Measurements from ENCODE around the gene SPRR5. TPM values are rescaled to one million over a fixed set of nuclear protein-coding genes. Genes with fewer than 3 reads are reported as not detected.

The SPRR5 gene
- total and polyA plus RNA-seq, 2 experiments from 2014 or later: not detected

DNA sequence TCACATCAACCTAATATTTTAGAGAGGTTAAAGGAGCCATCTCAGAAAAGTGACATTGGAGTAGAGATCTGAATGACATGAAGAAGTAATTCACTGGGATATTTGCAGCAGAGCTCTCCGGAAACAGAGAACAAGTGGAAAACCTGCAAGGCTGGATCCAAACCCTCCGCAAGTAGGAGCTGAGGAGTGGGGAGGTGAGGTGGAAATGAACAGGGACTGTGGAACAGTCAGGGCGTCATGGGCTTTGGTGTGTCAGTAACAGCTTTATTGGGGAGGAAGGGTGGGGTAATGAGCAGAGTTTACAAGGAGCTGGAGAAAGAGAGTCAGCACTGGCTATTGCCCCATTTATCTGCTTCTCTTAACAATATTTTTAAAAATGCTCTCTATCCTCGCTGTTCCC is 48.0 kb upstream of the SPRR5 start (continued):
- TF ChIP-seq ZNF462 (CRISPR knock-in tag; IDR thresholded peaks at IDR 0.05) (no peak), JUNB (IDR thresholded peaks at IDR 0.05; ENCODE audit: unreplicated experiment) (no peak), POLR2AphosphoS5 (IDR thresholded peaks at IDR 0.05; ENCODE audit: low read depth) (no peak), ZNF331 (CRISPR knock-in tag; IDR thresholded peaks at IDR 0.05; ENCODE audit: low read depth) (no peak)

DNA sequence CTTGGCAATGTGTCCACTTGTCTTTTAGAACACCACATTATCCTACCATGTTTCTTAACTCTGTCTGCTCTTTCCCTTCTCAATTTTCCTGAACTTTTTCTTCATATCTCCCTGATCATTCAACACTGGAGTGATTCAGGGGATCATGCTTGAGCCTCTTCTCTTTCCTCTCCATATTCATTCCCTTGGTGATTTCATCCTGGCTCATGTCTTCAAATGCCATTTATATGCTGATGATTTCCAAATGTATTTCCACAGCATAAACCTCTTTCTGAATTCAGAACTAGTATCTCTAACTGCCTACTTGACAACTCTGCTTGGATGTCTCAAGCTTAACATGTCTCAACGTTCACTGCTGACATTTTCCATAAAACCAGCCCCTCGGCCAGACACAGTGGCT is 47.1 kb upstream of the SPRR5 start:
- 0 out of 2 replicates have a peak, but pooled peaks cover 5% of the 10 kb centered on the region for H3K9me2 ChIP-seq (ENCODE audit: insufficient read depth)
- H3K4me3 ChIP-seq: no peak overlapping the region
- Mint-ChIP-seq H3K36me3 (ENCODE audit: low read depth) (no peaks in the 10 kb centered on the region), H3K9me3 (no peaks in the 10 kb centered on the region), H3K27me3 (ENCODE audit: insufficient read depth, low read depth, poor library complexity) (no peaks in the 10 kb centered on the region), H3K27ac (no peak overlapping the region), H3K4me1 (peaks cover 3% of the 10 kb centered on the region; the same call in 1 of the 3 replicates), H3K4me3 (no peak overlapping the region)
- H3K4me2 ChIP-seq: no peak overlapping the region
- no peaks in the 10 kb centered on the region for H3K27me3 ChIP-seq (ENCODE audit: insufficient read depth)
- H3K27ac ChIP-seq (ENCODE audit: low read depth): no peak overlapping the region
- H3K36me3 ChIP-seq (ENCODE audit: insufficient read depth): no peaks in the 10 kb centered on the region
- no peaks in the 10 kb centered on the region for H3F3A ChIP-seq (replicated peaks; ENCODE audit: low read depth)
- no peaks in the 10 kb centered on the region for H3K4me1 ChIP-seq (ENCODE audit: insufficient read depth)
- DNase-seq (ENCODE audit: low spot score) (no peak), ATAC-seq (no peak)
- TF ChIP-seq CREB1 (CRISPR knock-in tag; IDR thresholded peaks at IDR 0.05; ENCODE audit: low read depth): no peak
- TF ChIP-seq ETS1 (IDR thresholded peaks at IDR 0.05): no peak
- TF ChIP-seq STAT1 (IDR thresholded peaks at IDR 0.05; ENCODE audit: unreplicated experiment): no peak
- TF ChIP-seq ZNF331 (CRISPR knock-in tag; IDR thresholded peaks at IDR 0.05; ENCODE audit: low read depth): no peak
- TF ChIP-seq JUNB (IDR thresholded peaks at IDR 0.05; ENCODE audit: unreplicated experiment): no peak
- TF ChIP-seq ZNF462 (CRISPR knock-in tag; IDR thresholded peaks at IDR 0.05): no peak
- no peak for TF ChIP-seq EZH2phosphoT487 (IDR thresholded peaks at IDR 0.05; ENCODE audit: unreplicated experiment)
- no peak for TF ChIP-seq ZNF114 (CRISPR knock-in tag; IDR thresholded peaks at IDR 0.05)
- no peak overlapping the region for H2AFZ ChIP-seq
- H3K79me2 ChIP-seq (replicated peaks; ENCODE audit: insufficient read depth): no peaks in the 10 kb centered on the region
- H4K20me1 ChIP-seq (replicated peaks; ENCODE audit: insufficient read depth): no peaks in the 10 kb centered on the region

Measured in GM23338 (cell line).